Left ventricle myocardium inferior (tissue), 1 donor: ENCODE data around the gene THSD4. TPM values are rescaled to one million over a fixed set of nuclear protein-coding genes. Genes with fewer than 3 reads are reported as not detected.

Experiments
- DNase-seq: peaks from one replicate; pipeline ENCODE4 v3.0.0-alpha.2; 2020
- H3K27ac ChIP-seq: fragments of 200-600 bp; replicated peaks from 2 replicates; pipeline ENCODE4 v1.8.0; 2021
- H3K27me3 ChIP-seq: fragments of 200-600 bp; 2 replicates; pipeline ENCODE4 v1.8.0; 2021; ENCODE audit warnings: low read depth
- H3K36me3 ChIP-seq: fragments of 200-600 bp; 2 replicates; pipeline ENCODE4 v1.8.0; 2021
- H3K4me1 ChIP-seq: fragments of 200-600 bp; 2 replicates; pipeline ENCODE4 v1.8.0; 2021
- H3K4me3 ChIP-seq: fragments of 200-600 bp; 2 replicates; pipeline ENCODE4 v1.8.0; 2021; ENCODE audit warnings: mild to moderate bottlenecking, moderate library complexity
- H3K9me3 ChIP-seq: fragments of 200-600 bp; replicated peaks from 2 replicates; pipeline ENCODE4 v1.8.0; 2021
- intact Hi-C: fragments of 100-400 bp; cut with micrococcal nuclease; formaldehyde crosslinking; loops from one replicate; pipeline ENCODE4 v1.11.0; 2022
- total RNA-seq: library from RNA; stranded (reverse); fragmentation: NEBNext Ultra II Directional; extraction: Animal tissue kit (Norgen Biotek cat#: 25700); gene quantifications from one replicate; pipeline ENCODE4 v1.2.1, GENCODE V29; 2021
- TF ChIP-seq, protein P1 (sequence below): fragments of 200-600 bp; IDR thresholded peaks from 2 replicates; pipeline ENCODE4 v1.8.0; 2021; ENCODE audit warnings: antibody characterized with exemption, mild to moderate bottlenecking, borderline replicate concordance
- donor health status: DM: no; HTN: yes; CAD: no; lungs with severe emphysema.

Gene THSD4
- total RNA-seq, 1 donor from 2014 or later, result 95.8 TPM

DNA sequence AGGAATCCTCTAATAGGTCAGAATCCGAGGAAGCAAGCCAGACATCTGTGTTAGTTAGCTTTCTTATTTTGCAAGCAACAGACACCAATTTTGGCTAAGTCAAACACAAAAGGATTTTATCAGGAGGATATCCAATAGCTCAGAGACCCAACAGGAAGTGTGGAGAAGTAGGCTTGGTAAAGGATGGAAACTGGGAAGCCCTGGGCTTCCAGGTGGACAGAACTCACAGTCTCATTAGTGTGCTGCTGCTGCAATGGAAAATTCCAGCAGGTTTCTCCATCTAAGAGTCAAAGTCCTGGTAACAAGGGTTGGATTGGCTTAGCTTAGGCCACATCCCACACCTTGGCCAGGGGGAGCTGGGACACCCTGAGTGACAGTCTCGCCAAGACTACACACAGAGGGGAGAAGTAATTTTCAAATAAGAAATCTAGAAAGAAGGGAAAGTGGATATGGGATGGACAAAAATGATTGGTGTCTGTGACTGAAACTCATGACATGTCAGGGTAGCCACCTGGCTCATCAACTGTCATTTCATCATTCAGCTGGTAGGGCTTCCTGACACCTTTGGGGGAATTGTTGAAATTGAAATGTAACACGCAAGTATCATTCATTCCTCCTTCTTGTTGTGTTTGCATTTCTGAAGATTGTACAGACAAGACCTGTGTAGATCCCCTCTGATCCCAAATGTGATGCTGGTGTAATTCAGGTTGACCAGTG is 158.6 kb downstream of the THSD4 start:
- TF ChIP-seq, protein P1, sequence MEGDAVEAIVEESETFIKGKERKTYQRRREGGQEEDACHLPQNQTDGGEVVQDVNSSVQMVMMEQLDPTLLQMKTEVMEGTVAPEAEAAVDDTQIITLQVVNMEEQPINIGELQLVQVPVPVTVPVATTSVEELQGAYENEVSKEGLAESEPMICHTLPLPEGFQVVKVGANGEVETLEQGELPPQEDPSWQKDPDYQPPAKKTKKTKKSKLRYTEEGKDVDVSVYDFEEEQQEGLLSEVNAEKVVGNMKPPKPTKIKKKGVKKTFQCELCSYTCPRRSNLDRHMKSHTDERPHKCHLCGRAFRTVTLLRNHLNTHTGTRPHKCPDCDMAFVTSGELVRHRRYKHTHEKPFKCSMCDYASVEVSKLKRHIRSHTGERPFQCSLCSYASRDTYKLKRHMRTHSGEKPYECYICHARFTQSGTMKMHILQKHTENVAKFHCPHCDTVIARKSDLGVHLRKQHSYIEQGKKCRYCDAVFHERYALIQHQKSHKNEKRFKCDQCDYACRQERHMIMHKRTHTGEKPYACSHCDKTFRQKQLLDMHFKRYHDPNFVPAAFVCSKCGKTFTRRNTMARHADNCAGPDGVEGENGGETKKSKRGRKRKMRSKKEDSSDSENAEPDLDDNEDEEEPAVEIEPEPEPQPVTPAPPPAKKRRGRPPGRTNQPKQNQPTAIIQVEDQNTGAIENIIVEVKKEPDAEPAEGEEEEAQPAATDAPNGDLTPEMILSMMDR, result no peak
- Histone ChIP-seq H3K36me3 (no peaks in the 10 kb centered on the region), H3K27me3 (no peaks in the 10 kb centered on the region), H3K4me1 (peaks cover 14% of the 10 kb centered on the region), H3K27ac (peak overlapping the region; percentile 13), H3K4me3 (no peak overlapping the region), H3K9me3 (peaks cover 6% of the 10 kb centered on the region)
- DNase-seq, result no peak
- intact Hi-C loops, result no loop called here

DNA sequence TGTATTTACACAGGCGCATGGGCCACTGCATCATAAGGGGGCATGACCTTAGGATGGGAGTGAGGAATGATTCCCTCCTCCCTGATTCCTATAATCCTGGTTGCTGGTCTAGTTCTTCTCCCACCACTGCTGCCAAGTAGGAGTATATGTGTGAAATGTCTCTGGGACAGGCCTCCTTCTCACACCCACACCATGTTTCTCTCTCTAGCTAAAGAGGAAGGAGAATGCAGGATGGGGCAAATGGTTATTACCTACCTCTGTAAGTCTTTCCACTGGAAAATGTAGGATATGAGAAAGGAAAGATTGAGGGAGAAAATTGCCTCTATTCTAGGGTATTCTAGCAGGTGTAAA is 159.2 kb downstream of the THSD4 start:
- Histone ChIP-seq H3K27ac (peak overlapping the region; percentile 13), H3K27me3 (no peaks in the 10 kb centered on the region), H3K4me1 (peaks cover 19% of the 10 kb centered on the region), H3K9me3 (peaks cover 6% of the 10 kb centered on the region), H3K4me3 (no peak overlapping the region), H3K36me3 (no peaks in the 10 kb centered on the region)
- TF ChIP-seq, protein P1, result no peak
- no peak for DNase-seq
- intact Hi-C loops, result no loop called here

DNA sequence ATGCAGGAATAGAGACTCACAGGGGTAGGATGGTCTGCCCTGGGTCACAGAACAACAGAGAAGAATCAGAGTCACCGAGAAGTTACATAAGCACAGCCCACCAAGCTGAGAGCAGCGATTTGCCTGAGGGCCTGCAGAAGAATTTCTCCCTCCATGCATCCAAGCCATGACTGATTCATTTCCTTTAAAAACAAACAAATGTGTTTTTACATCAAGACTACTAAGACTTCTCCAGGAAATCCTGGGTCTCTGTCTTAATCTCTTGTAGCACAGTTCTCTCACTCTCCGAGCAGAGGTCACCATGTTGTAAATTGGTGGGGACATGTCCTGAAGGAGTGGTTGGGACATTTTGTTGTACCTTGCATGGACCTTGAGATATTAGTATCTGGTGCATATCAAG is 159.8 kb downstream of the THSD4 start:
- no peak overlapping the region for H3K4me3 ChIP-seq
- intact Hi-C loops, result no loop called here
- H3K4me1 ChIP-seq, result peaks cover 26% of the 10 kb centered on the region
- H3K27me3 ChIP-seq, result no peaks in the 10 kb centered on the region
- no peak for DNase-seq
- H3K27ac ChIP-seq, result peak overlapping the region; percentile 13
- H3K36me3 ChIP-seq, result no peaks in the 10 kb centered on the region
- peaks cover 2% of the 10 kb centered on the region for H3K9me3 ChIP-seq
- TF ChIP-seq, protein P1, result no peak

DNA sequence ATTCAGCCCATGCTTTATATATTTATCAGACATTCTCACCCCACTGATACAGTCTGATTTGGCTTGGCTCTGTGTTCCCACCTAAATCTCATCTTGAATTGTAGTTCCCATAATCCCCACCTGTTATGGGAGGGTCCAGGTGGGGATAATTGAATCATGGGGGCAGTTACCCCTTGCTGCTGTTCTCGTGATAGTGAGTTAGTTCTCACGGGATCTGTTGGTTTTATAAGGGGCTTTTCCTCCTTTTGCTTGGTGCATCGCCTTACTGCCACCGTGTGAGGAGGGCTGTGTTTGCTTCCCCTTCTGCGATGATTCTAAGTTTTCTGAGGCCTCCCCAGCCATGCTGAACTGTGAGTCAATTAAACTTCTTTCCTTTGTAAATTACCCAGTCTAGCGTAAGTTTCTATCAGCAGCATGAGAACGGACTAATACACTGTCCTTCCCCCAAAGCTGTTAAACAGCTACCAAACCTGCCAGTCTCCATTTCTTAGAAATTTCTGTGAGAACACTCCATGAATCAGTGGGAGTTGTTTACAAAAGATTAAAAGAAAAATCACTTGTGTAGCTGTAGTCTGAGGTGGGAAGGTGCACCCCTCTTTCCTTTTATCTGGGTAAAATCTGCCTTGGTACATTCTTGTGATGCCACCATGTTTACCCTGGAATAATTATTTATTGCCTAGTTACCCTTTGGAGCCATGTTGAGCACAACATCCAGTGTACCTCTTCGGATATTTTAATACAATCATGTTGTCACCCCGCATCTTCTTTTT is 160.5 kb downstream of the THSD4 start:
- TF ChIP-seq, protein P1, result no peak
- no peaks in the 10 kb centered on the region for H3K9me3 ChIP-seq
- H3K27me3 ChIP-seq, result no peaks in the 10 kb centered on the region
- no peak for DNase-seq
- H3K4me3 ChIP-seq, result no peak overlapping the region
- H3K27ac ChIP-seq, result no peak overlapping the region
- H3K4me1 ChIP-seq, result peaks cover 30% of the 10 kb centered on the region
- no peaks in the 10 kb centered on the region for H3K36me3 ChIP-seq
- intact Hi-C loops, result no loop called here

DNA sequence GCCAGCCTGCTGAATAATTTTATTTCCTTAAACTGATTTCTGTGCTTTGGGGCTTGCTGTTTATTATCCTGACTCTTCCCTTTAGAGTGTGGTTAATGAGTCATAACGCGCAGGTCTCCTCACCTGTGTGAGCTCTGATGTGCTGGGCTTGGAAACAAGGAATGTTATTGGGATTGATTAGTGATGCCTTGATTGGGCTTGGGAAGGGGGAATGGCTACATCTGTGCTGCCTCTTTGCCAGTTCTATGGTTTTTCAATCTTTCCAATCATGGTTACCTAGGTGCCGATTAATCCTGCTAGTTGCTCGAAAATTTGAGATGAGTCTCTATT is 161.0 kb downstream of the THSD4 start:
- no peaks in the 10 kb centered on the region for H3K27me3 ChIP-seq
- TF ChIP-seq, protein P1, result no peak
- H3K4me1 ChIP-seq, result peaks cover 30% of the 10 kb centered on the region
- intact Hi-C loops, result no loop called here
- DNase-seq, result no peak
- no peaks in the 10 kb centered on the region for H3K9me3 ChIP-seq
- H3K27ac ChIP-seq, result no peak overlapping the region
- no peak overlapping the region for H3K4me3 ChIP-seq
- no peaks in the 10 kb centered on the region for H3K36me3 ChIP-seq
